GM21529 (cell line): Measurements from ENCODE around the gene ZFHX3.
"Not testable (repeated sequence)": the region's sequence is repeated elsewhere in the genome, so short reads cannot be mapped to it uniquely, and the experiment has no call there.

Experiments
- ATAC-seq: cut with Tn5 transposase; IDR thresholded peaks from one replicate; pipeline ENCODE4 v1.9.1; 2021; ENCODE audit not compliant: unreplicated experiment

Gene ZFHX3

GRCh38 chr16:73000020-73000906, 47.7 kb downstream of the ZFHX3 start:
- ATAC-seq: no peak

GRCh38 chr16:72999541-73000019, 48.3 kb downstream of the ZFHX3 start:
- no peak for ATAC-seq

- no peak for ATAC-seq
Measured at GRCh38 chr16:72997141-72997542, 50.8 kb downstream of the ZFHX3 start.

- ATAC-seq: no peak
Measured at GRCh38 chr16:72996291-72997062, 51.5 kb downstream of the ZFHX3 start.

GRCh38 chr16:72995882-72996270, 52.1 kb downstream of the ZFHX3 start:
- not testable (repeated sequence) for ATAC-seq

GRCh38 chr16:72995151-72995881, 52.6 kb downstream of the ZFHX3 start:
- ATAC-seq: no peak

- ATAC-seq: no peak
Measured at GRCh38 chr16:72992142-72992601, 55.8 kb downstream of the ZFHX3 start.

GRCh38 chr16:72991644-72992043, 56.3 kb downstream of the ZFHX3 start:
- ATAC-seq: no peak

GRCh38 chr16:72991211-72991610, 56.7 kb downstream of the ZFHX3 start:
- ATAC-seq: no peak

GRCh38 chr16:72990571-72990970, 57.4 kb downstream of the ZFHX3 start:
- no peak for ATAC-seq

GRCh38 chr16:72989579-72990551, 58.1 kb downstream of the ZFHX3 start:
- no peak for ATAC-seq

- not testable (repeated sequence) for ATAC-seq
Measured at GRCh38 chr16:72989203-72989578, 58.7 kb downstream of the ZFHX3 start.

GRCh38 chr16:72988569-72988968, 59.4 kb downstream of the ZFHX3 start:
- no peak for ATAC-seq

GRCh38 chr16:72987480-72987901, 60.4 kb downstream of the ZFHX3 start:
- no peak for ATAC-seq

GRCh38 chr16:72985995-72986394, 61.9 kb downstream of the ZFHX3 start:
- no peak for ATAC-seq

GRCh38 chr16:72985148-72985941, 62.6 kb downstream of the ZFHX3 start:
- ATAC-seq: no peak

- ATAC-seq: no peak
Measured at GRCh38 chr16:72983728-72984350, 64.1 kb downstream of the ZFHX3 start.

GRCh38 chr16:72983241-72983640, 64.7 kb downstream of the ZFHX3 start:
- ATAC-seq: no peak

GRCh38 chr16:72979974-72980373, 68.0 kb downstream of the ZFHX3 start:
- no peak for ATAC-seq
